ENCODE data around the gene RND1.

Gene RND1

DNA sequence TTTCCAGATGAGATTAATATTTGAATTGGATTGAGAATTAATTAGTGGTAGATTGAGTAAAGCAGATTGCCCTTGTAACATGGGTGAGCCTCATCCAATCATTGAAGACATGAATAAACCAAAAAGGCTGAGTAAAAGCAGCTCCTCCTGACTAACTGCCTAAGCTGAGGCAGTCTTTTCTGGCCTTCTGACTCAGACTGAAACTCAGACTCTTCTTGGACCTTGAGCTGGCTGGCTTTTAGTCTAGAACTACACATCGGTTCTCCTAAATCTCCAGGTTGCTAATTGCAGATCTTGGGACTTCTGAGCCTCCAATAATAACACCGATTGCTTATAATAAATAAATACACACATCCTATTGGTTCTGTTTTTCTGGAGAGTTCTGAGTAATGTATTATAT, 35.6 kb upstream of the RND1 start:
- DNase-seq (ENCODE audit: extremely low spot score), result peak; percentile 72
- TF ChIP-seq, protein P1, sequence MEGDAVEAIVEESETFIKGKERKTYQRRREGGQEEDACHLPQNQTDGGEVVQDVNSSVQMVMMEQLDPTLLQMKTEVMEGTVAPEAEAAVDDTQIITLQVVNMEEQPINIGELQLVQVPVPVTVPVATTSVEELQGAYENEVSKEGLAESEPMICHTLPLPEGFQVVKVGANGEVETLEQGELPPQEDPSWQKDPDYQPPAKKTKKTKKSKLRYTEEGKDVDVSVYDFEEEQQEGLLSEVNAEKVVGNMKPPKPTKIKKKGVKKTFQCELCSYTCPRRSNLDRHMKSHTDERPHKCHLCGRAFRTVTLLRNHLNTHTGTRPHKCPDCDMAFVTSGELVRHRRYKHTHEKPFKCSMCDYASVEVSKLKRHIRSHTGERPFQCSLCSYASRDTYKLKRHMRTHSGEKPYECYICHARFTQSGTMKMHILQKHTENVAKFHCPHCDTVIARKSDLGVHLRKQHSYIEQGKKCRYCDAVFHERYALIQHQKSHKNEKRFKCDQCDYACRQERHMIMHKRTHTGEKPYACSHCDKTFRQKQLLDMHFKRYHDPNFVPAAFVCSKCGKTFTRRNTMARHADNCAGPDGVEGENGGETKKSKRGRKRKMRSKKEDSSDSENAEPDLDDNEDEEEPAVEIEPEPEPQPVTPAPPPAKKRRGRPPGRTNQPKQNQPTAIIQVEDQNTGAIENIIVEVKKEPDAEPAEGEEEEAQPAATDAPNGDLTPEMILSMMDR (IDR thresholded peaks at IDR 0.05; ENCODE audit: control extremely low read depth, extremely low read depth, low read depth, missing control alignments), result no peak
- POLR2A ChIA-PET, result no interaction called here

DNA sequence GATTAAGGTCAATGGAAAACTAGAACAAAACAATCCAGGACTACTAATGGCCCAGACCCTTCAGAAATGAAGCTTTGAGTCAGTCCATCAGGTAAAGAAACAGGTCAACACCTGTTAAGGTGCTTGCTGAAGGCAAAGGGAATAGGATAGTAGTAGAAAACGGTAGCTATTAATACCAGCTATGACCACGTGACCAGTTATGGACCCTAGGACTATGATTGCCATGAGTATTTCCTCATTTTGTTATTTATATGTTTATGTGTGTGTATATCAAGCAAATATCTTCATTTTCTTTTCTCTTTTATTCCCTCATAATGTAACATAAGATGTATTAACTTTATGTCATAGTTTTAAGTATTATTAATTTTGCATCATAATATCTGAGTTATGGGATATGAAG, 34.0 kb upstream of the RND1 start:
- TF ChIP-seq, protein P1 (IDR thresholded peaks at IDR 0.05; ENCODE audit: control extremely low read depth, extremely low read depth, low read depth, missing control alignments), result no peak
- ChIA-PET CTCF (interaction anchor here (1.0 to 8.2 kb wide), 11 partner anchors 9 to 88 kb away, joined by 3 to 95 read pairs (median 4); partner anchors contain the start of genes DDX23, FKBP11 and WNT1), POLR2A (interaction anchor here (1.2 kb wide), 1 partner anchor 34 kb away, joined by 4 read pairs; the partner anchor contains the start of gene RND1)
- DNase-seq (ENCODE audit: extremely low spot score), result no peak

More for the DNA sequence above, 35.6 kb upstream of the RND1 start:
- CTCF ChIA-PET, result interaction anchor here (0.8 to 8.2 kb wide), 15 partner anchors 11 to 148 kb away, joined by 3 to 95 read pairs (median 4); partner anchors contain the start of genes DDX23 and WNT1

DNA sequence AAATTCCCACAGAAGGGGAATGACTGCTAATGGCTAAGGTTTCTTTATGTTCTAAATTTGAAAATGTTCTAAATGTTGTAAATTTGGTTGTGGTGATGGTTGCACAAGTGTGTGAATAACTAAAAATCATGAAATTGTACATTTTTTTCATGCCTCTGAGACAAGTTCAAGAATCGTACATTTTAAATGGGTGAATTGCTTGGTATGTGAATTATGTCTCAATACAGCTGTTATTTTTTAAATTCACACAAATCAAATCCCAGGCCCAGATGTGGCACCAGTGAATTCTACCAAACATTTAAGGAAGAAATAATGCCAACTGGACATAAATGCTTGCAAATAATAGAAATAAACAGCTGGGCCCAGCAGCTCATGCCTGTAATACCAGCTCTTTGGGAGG, 28.6 kb upstream of the RND1 start:
- CTCF ChIA-PET, result interaction anchor here (0.6 to 3.0 kb wide), 4 partner anchors 9 to 80 kb away, joined by 3 to 14 read pairs (median 5); partner anchors contain the start of gene DDX23
- DNase-seq (ENCODE audit: extremely low spot score), result no peak
- TF ChIP-seq, protein P1 (IDR thresholded peaks at IDR 0.05; ENCODE audit: control extremely low read depth, extremely low read depth, low read depth, missing control alignments), result no peak
- POLR2A ChIA-PET, result no interaction called here

DNA sequence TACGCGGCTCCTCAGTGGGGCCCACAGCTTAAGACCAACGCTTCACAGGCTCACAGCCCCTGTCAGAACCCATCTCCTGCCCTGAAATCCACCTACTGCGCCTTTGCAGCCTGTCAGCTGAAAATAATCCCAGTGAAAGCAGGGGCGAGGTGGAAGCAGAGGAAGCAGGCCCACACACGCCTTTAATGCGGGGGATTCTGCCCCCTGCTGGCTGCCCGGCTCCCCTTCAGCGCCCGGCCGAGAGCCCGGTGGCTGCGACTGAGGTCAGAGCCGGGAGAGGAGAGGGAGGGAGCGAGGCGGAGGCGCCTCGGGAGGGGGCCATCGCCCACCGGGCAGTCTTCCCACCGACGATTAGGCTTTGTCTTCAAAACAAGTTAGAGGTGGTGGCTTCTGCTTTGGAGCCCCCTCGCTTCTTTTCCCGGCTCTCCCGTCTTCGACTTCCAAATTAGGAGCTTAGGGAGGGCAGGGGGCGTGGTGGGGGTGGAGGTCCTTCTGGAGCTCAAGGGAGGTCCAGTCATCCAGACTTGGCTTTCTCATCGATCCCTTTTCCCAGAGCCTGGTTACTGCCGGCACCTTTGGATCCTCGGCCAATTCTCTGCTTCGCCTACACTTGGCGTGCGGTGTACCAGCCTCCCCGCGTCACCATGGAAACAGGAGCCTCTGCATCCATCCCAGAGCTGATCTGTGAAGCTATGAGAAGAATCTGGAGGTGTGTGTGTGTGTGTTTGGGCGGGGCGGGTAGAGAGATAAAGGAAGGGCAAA, 25.2 kb upstream of the RND1 start:
- POLR2A ChIA-PET, result interaction anchor here (0.6 kb wide), 2 partner anchors 25 to 375 kb away, joined by 3 read pairs; partner anchors contain the start of gene RND1
- DNase-seq (ENCODE audit: extremely low spot score), result peak; percentile 83
- CTCF ChIA-PET, result interaction anchor here (0.6 to 8.3 kb wide), 40 partner anchors 11 to 252 kb away, joined by 3 to 313 read pairs (median 5); partner anchors contain the start of genes ARF3, DDN, DDX23 and FKBP11
- TF ChIP-seq, protein P1 (IDR thresholded peaks at IDR 0.05; ENCODE audit: control extremely low read depth, extremely low read depth, low read depth, missing control alignments), result peak; percentile 85

DNA sequence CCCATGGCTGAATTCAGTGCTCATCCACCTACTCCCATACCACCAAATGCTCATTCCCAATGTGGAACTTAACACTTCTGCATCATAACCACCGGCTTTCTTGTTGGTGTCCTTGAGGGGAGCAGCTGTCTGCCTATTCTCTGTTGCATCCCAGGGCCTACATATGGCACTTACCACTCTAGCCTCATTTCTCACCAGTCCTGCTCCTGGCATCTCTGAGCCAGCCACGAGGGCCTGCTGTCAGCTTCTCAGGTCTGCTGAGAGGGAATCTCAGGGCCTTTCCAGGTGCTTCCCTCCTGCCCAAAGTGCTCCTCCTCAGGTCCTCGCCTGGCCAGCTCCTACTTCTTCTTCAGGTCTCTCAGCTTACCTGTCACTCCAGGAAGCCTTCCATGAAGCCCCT, 24.0 kb upstream of the RND1 start:
- POLR2A ChIA-PET, result interaction anchor here (1.6 kb wide), 1 partner anchor 24 kb away, joined by 7 read pairs; the partner anchor contains the start of gene RND1
- no peak for DNase-seq (ENCODE audit: extremely low spot score)
- TF ChIP-seq, protein P1 (IDR thresholded peaks at IDR 0.05; ENCODE audit: control extremely low read depth, extremely low read depth, low read depth, missing control alignments), result no peak
- CTCF ChIA-PET, result interaction anchor here (0.8 to 8.3 kb wide), 22 partner anchors 9 to 199 kb away, joined by 3 to 313 read pairs (median 5); partner anchors contain the start of genes ARF3, DDX23, FKBP11 and RND1

DNA sequence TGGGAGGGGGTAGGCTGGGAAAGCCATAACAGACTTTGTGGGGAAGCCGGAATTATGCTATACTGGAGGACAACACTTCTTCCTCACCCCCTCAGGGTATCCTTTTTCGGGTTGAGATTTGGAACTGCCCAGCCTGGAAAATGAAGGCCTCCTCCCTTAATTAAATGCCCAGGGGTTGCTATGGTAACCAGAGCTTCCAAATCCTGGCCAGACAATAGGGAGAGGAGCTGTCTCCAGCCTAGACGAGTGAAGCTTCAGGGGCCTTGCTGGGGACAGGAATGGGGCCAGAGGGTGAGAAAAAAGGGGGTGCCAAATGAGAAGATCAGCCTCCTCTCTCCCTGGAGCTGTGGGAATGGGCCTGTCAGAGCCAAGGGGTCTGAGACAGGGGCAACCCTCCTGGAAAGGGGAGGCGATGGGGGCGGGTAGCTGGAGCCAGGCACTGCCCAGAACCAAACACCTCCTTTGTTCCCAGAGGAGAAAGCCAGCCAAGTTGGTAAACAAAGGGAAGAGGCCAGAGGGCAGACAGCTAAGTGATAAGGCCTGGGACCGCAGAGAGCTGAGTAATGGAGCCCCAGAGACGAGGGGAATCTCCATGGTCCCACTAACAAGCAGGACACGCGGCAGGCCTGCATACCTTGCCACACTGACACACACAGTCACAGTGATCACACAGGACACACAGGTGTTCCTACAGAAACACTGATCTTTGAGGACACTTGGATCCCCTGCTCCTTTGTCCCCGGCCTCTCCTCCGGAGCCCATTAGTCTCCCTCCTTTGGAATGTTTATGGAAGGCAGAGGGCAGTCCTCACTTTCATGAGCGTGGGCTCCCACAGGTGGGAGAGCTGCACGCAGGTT, 17.9 kb upstream of the RND1 start:
- TF ChIP-seq, protein P1 (IDR thresholded peaks at IDR 0.05; ENCODE audit: control extremely low read depth, extremely low read depth, low read depth, missing control alignments), result no peak
- POLR2A ChIA-PET, result interaction anchor here (1.2 kb wide), 1 partner anchor 18 kb away, joined by 3 read pairs; no protein-coding TSS in a partner anchor
- DNase-seq (ENCODE audit: extremely low spot score), result no peak
- CTCF ChIA-PET, result interaction anchor here (0.7 to 5.9 kb wide), 12 partner anchors 7 to 113 kb away, joined by 3 to 46 read pairs (median 4); partner anchors contain the start of gene FKBP11

Data from GM10248 (cell line).